Measurements from ENCODE around the gene ANKRD53. TPM values are rescaled to one million over a fixed set of nuclear protein-coding genes. Genes with fewer than 3 reads are reported as not detected.

Gene ANKRD53
- total and polyA plus RNA-seq, 2 donors (not counting 1 experiment from before 2014, with no cell fraction given), result 0.84 TPM

- H3K27me3 Mint-ChIP-seq, result peaks cover 31% of the 10 kb centered on the region
- H3K4me3 Mint-ChIP-seq, result no peak overlapping the region
- POLR2A ChIA-PET, result no interaction called here
Measured at GRCh38 chr2:70974592-70974991, 3.8 kb upstream of the ANKRD53 start.

DNA sequence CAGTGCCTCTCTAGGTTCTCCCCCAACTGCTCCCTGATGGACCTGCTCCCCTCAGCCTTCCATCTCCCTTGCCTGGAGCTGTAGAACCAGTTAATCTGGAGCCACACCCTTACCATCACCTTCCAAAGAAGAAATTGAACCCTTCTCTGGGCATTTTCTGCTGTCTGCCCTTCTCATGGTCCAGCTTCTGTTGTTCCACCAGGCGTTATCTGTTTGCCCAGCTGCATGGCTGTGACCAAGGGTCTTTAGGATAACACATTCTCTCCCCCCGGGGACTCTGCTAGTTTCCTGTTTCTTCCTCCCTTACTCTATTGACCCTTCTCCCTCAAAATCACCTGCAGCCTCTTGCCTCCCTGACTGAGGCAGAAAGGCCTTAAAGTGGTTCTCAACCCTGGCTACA lies 3.2 kb upstream of the ANKRD53 start:
- H4K20me1 ChIP-seq (ENCODE audit: control insufficient read depth, insufficient read depth, low read length, poor library complexity, severe bottlenecking), result no peaks in the 10 kb centered on the region
- Mint-ChIP-seq H3K27ac (no peak overlapping the region), H3K4me3 (no peak overlapping the region), H3K9me3 (ENCODE audit: insufficient read depth) (no peaks in the 10 kb centered on the region), H3K4me1 (peaks cover 22% of the 10 kb centered on the region), H3K27me3 (peaks cover 27% of the 10 kb centered on the region)
- H3K9me3 ChIP-seq (ENCODE audit: control extremely low read depth in 1 of 3, control insufficient read depth in 2 of 3, insufficient read depth in 1 of 3, low read length in 2 of 3), result no peaks in the 10 kb centered on the region
- no peak for ATAC-seq (ENCODE audit: low read depth)
- no peak for DNase-seq
- H3K27me3 ChIP-seq (replicated peaks in 1 of 4; ENCODE audit: control extremely low read depth in 1 of 4, control insufficient read depth in 3 of 4, insufficient read depth in 4 of 4, low read length in 3 of 4), result no peaks in the 10 kb centered on the region
- TF ChIP-seq CTCF (IDR thresholded peaks at IDR 0.05), result no peak
- TF ChIP-seq EZH2 (IDR thresholded peaks at IDR 0.05; ENCODE audit: borderline replicate concordance, insufficient read depth, low read depth, low read length, poor library complexity, severe bottlenecking), result no peak
- H3K4me2 ChIP-seq (replicated peaks; ENCODE audit: low read depth, low read length, poor library complexity, severe bottlenecking), result no peak overlapping the region
- no peak overlapping the region for H3K27ac ChIP-seq (ENCODE audit: low read length in 2 of 2)
- ChIA-PET CTCF (interaction anchor here (1.4 to 3.8 kb wide), 3 partner anchors 10 to 27 kb away, joined by 4 to 16 read pairs (median 6); no protein-coding TSS in a partner anchor), POLR2A (no interaction called here)
- intact Hi-C loops (cut with micrococcal nuclease), result loop anchor here (5.0 kb wide), 3 partner anchors 92 to 357 kb away; partner anchors contain the start of genes NAGK, PAIP2B and ZNF638
- H3K4me1 ChIP-seq (ENCODE audit: control insufficient read depth in 2 of 2, insufficient read depth in 2 of 2, low read length in 2 of 2), result peaks cover 16 to 22% of the 10 kb centered on the region in 2 donors
- no peak overlapping the region for H3K4me3 ChIP-seq (ENCODE audit: control extremely low read depth in 1 of 5, extremely low read depth in 1 of 5, insufficient read depth in 1 of 5, low read depth in 2 of 5, low read length in 4 of 5)
- no peaks in the 10 kb centered on the region for H3K36me3 ChIP-seq (replicated peaks in 1 of 2; ENCODE audit: control extremely low read depth in 1 of 2, control insufficient read depth in 1 of 2, extremely low read depth in 1 of 2, insufficient read depth in 2 of 2, low read length in 1 of 2)
- H2AFZ ChIP-seq (ENCODE audit: insufficient read depth, low read depth, low read length, poor library complexity, severe bottlenecking), result no peak overlapping the region
- no peak overlapping the region for H3K9ac ChIP-seq (ENCODE audit: low read length)
- 94% methylated on average over 2 of the region's 2 CpGs for WGBS (ENCODE audit: insufficient coverage)
- no peaks in the 10 kb centered on the region for H3K79me2 ChIP-seq (ENCODE audit: control insufficient read depth, insufficient read depth, low read length)

More at GRCh38 chr2:70974592-70974991, 3.8 kb upstream of the ANKRD53 start:
- Histone ChIP-seq H3K27me3 (replicated peaks in 1 of 4; ENCODE audit: control extremely low read depth in 1 of 4, control insufficient read depth in 3 of 4, insufficient read depth in 4 of 4, low read length in 3 of 4) (no peaks in the 10 kb centered on the region), H3K9me3 (ENCODE audit: control extremely low read depth in 1 of 3, control insufficient read depth in 2 of 3, insufficient read depth in 1 of 3, low read length in 2 of 3) (no peaks in the 10 kb centered on the region), H3K4me3 (ENCODE audit: control extremely low read depth in 1 of 5, extremely low read depth in 1 of 5, insufficient read depth in 1 of 5, low read depth in 2 of 5, low read length in 4 of 5) (no peak overlapping the region), H3K4me2 (replicated peaks; ENCODE audit: low read depth, low read length, poor library complexity, severe bottlenecking) (no peak overlapping the region), H2AFZ (ENCODE audit: insufficient read depth, low read depth, low read length, poor library complexity, severe bottlenecking) (no peak overlapping the region), H3K79me2 (ENCODE audit: control insufficient read depth, insufficient read depth, low read length) (no peaks in the 10 kb centered on the region), H3K9ac (ENCODE audit: low read length) (no peak overlapping the region), H3K36me3 (replicated peaks in 1 of 2; ENCODE audit: control extremely low read depth in 1 of 2, control insufficient read depth in 1 of 2, extremely low read depth in 1 of 2, insufficient read depth in 2 of 2, low read length in 1 of 2) (no peaks in the 10 kb centered on the region), H3K27ac (ENCODE audit: low read length in 2 of 2) (no peak overlapping the region), H3K4me1 (ENCODE audit: control insufficient read depth in 2 of 2, insufficient read depth in 2 of 2, low read length in 2 of 2) (peaks cover 16 to 22% of the 10 kb centered on the region in 2 donors), H4K20me1 (ENCODE audit: control insufficient read depth, insufficient read depth, low read length, poor library complexity, severe bottlenecking) (no peaks in the 10 kb centered on the region)
- Mint-ChIP-seq H3K9me3 (ENCODE audit: insufficient read depth) (no peaks in the 10 kb centered on the region), H3K4me1 (peaks cover 22% of the 10 kb centered on the region), H3K27ac (no peak overlapping the region)
- CTCF ChIA-PET, result interaction anchor here (1.4 to 3.8 kb wide), 3 partner anchors 9 to 27 kb away, joined by 4 to 16 read pairs (median 6); no protein-coding TSS in a partner anchor
- TF ChIP-seq CTCF (IDR thresholded peaks at IDR 0.05) (no peak), EZH2 (IDR thresholded peaks at IDR 0.05; ENCODE audit: borderline replicate concordance, insufficient read depth, low read depth, low read length, poor library complexity, severe bottlenecking) (no peak)
- 91% methylated on average over 3 of the region's 3 CpGs for WGBS (ENCODE audit: insufficient coverage)
- DNase-seq, result no peak
- intact Hi-C loops (cut with micrococcal nuclease), result no loop called here
- no peak for ATAC-seq (ENCODE audit: low read depth)
